Measurements from ENCODE around the gene ATL1. TPM values are rescaled to one million over a fixed set of nuclear protein-coding genes. Genes with fewer than 3 reads are reported as not detected.

Gene ATL1
- total RNA-seq, 2 donors from 2014 or later, result 0.88 to 1.7 TPM

GRCh38 chr14:50619569-50620141, 59.7 kb downstream of the ATL1 start:
- DNase-seq, result no peak
- peak; percentile 73 for TF ChIP-seq CTCF (conservative IDR thresholded peaks at IDR 0.05)
- Histone ChIP-seq H3K4me3 (ENCODE audit: low read length) (no peak overlapping the region), H3K36me3 (ENCODE audit: control insufficient read depth, insufficient read depth, low read length) (no peaks in the 10 kb centered on the region), H3K9me3 (ENCODE audit: control insufficient read depth, low read length) (no peaks in the 10 kb centered on the region), H3K27ac (ENCODE audit: low read depth, low read length) (no peak overlapping the region), H3K9ac (ENCODE audit: extremely low read depth, low read length, poor library complexity, severe bottlenecking) (no peak overlapping the region), H3K4me1 (ENCODE audit: control insufficient read depth, insufficient read depth, low read length) (no peaks in the 10 kb centered on the region), H3K27me3 (ENCODE audit: control insufficient read depth, insufficient read depth, low read length, poor library complexity, severe bottlenecking) (no peaks in the 10 kb centered on the region)
- Mint-ChIP-seq H3K9me3 (no peaks in the 10 kb centered on the region), H3K36me3 (ENCODE audit: low read depth) (no peaks in the 10 kb centered on the region), H3K27me3 (ENCODE audit: insufficient read depth) (no peaks in the 10 kb centered on the region), H3K4me3 (no peak overlapping the region), H3K4me1 (no peaks in the 10 kb centered on the region), H3K27ac (no peak overlapping the region)
- 90 to 96% methylated on average over 4 to 5 of the region's 5 CpGs for WGBS, 2 experiments (ENCODE audit: insufficient coverage in 1 of 2, insufficient read length in 1 of 2)

- DNase-seq, result no peak
- 96 to 97% methylated on average over 3 to 4 of the region's 4 CpGs for WGBS, 2 experiments (ENCODE audit: insufficient coverage in 1 of 2, insufficient read length in 1 of 2)
- H3K4me3 Mint-ChIP-seq, result no peak overlapping the region
- H3K27ac Mint-ChIP-seq, result no peak overlapping the region
- Histone ChIP-seq H3K36me3 (ENCODE audit: control insufficient read depth, insufficient read depth, low read length) (no peaks in the 10 kb centered on the region), H3K27me3 (ENCODE audit: control insufficient read depth, insufficient read depth, low read length, poor library complexity, severe bottlenecking) (no peaks in the 10 kb centered on the region), H3K9me3 (ENCODE audit: control insufficient read depth, low read length) (no peaks in the 10 kb centered on the region), H3K4me3 (ENCODE audit: low read length) (no peak overlapping the region), H3K9ac (ENCODE audit: extremely low read depth, low read length, poor library complexity, severe bottlenecking) (no peak overlapping the region), H3K4me1 (ENCODE audit: control insufficient read depth, insufficient read depth, low read length) (no peaks in the 10 kb centered on the region), H3K27ac (ENCODE audit: low read depth, low read length) (no peak overlapping the region)
- no peaks in the 10 kb centered on the region for H3K4me1 Mint-ChIP-seq
- no peak for TF ChIP-seq CTCF (conservative IDR thresholded peaks at IDR 0.05)
- H3K36me3 Mint-ChIP-seq (ENCODE audit: low read depth), result no peaks in the 10 kb centered on the region
- no peaks in the 10 kb centered on the region for H3K9me3 Mint-ChIP-seq
- no peaks in the 10 kb centered on the region for H3K27me3 Mint-ChIP-seq (ENCODE audit: insufficient read depth)
Observed at GRCh38 chr14:50620341-50620740, 60.4 kb downstream of the ATL1 start.

- no peak for DNase-seq
- no peak overlapping the region for H3K4me3 ChIP-seq (ENCODE audit: low read length)
- no peaks in the 10 kb centered on the region for H3K9me3 Mint-ChIP-seq
- H3K36me3 ChIP-seq (ENCODE audit: control insufficient read depth, insufficient read depth, low read length), result no peaks in the 10 kb centered on the region
- no peaks in the 10 kb centered on the region for H3K4me1 ChIP-seq (ENCODE audit: control insufficient read depth, insufficient read depth, low read length)
- no peaks in the 10 kb centered on the region for H3K27me3 Mint-ChIP-seq (ENCODE audit: insufficient read depth)
- H3K9me3 ChIP-seq (ENCODE audit: control insufficient read depth, low read length), result no peaks in the 10 kb centered on the region
- H3K9ac ChIP-seq (ENCODE audit: extremely low read depth, low read length, poor library complexity, severe bottlenecking), result no peak overlapping the region
- no peaks in the 10 kb centered on the region for H3K4me1 Mint-ChIP-seq
- H3K27ac Mint-ChIP-seq, result no peak overlapping the region
- no peak overlapping the region for H3K4me3 Mint-ChIP-seq
- no CpG with 5 or more reads among the region's 1 CpG for WGBS, 2 experiments (ENCODE audit: insufficient coverage in 1 of 2, insufficient read length in 1 of 2)
- no peak overlapping the region for H3K27ac ChIP-seq (ENCODE audit: low read depth, low read length)
- no peak for TF ChIP-seq CTCF (conservative IDR thresholded peaks at IDR 0.05)
- H3K36me3 Mint-ChIP-seq (ENCODE audit: low read depth), result no peaks in the 10 kb centered on the region
- no peaks in the 10 kb centered on the region for H3K27me3 ChIP-seq (ENCODE audit: control insufficient read depth, insufficient read depth, low read length, poor library complexity, severe bottlenecking)
Observed at GRCh38 chr14:50622978-50623377, 63.0 kb downstream of the ATL1 start.
